HEK293 (cell line): ENCODE data around the gene MTA1.
A peak's percentile ranks its signal among the peaks of the same experiment; 100 is the strongest.

Experiments used
- CTCF ChIP-seq: fragments of 450-650 bp; formaldehyde crosslinking; IDR thresholded peaks from 2 replicates; pipeline ENCODE4 v1.5.1; 2016; ENCODE audit warnings: missing biosample characterization, missing genetic modification characterization
- GLIS2 ChIP-seq: fragments of 450-650 bp; formaldehyde crosslinking; IDR thresholded peaks from 2 replicates; pipeline ENCODE4 v1.5.1; 2016; ENCODE audit warnings: missing biosample characterization, missing genetic modification characterization
- KLF9 ChIP-seq: fragments of 450-650 bp; formaldehyde crosslinking; IDR thresholded peaks from 2 replicates; pipeline ENCODE4 v1.5.1; 2016; ENCODE audit warnings: missing biosample characterization, missing genetic modification characterization, low read depth
- OSR2 ChIP-seq: fragments of 450-650 bp; formaldehyde crosslinking; IDR thresholded peaks from 2 replicates; pipeline ENCODE4 v1.5.1; 2016; ENCODE audit warnings: missing biosample characterization, missing genetic modification characterization
- SP7 ChIP-seq: fragments of 450-650 bp; formaldehyde crosslinking; IDR thresholded peaks from 2 replicates; pipeline ENCODE4 v1.5.1; 2016; ENCODE audit warnings: missing biosample characterization, missing genetic modification characterization
- YY2 ChIP-seq: fragments of 450-650 bp; formaldehyde crosslinking; IDR thresholded peaks from 2 replicates; pipeline ENCODE4 v1.5.1; 2016; ENCODE audit warnings: missing biosample characterization, missing genetic modification characterization
- ZBTB44 ChIP-seq: fragments of 450-650 bp; IDR thresholded peaks from 2 replicates; pipeline ENCODE4 v1.5.1; 2018; ENCODE audit warnings: missing biosample characterization, mild to moderate bottlenecking, missing genetic modification characterization
- ZBTB8A ChIP-seq: fragments of 450-650 bp; formaldehyde crosslinking; IDR thresholded peaks from 2 replicates; pipeline ENCODE4 v1.5.1; 2016; ENCODE audit warnings: missing biosample characterization, missing genetic modification characterization
- ZEB2 ChIP-seq: fragments of 450-650 bp; formaldehyde crosslinking; IDR thresholded peaks from 2 replicates; pipeline ENCODE4 v1.5.1; 2016; ENCODE audit warnings: missing biosample characterization, missing genetic modification characterization
- ZNF112 ChIP-seq: fragments of 450-650 bp; formaldehyde crosslinking; IDR thresholded peaks from 2 replicates; pipeline ENCODE4 v1.5.0; 2017; ENCODE audit warnings: missing biosample characterization, missing genetic modification characterization
- ZNF138 ChIP-seq: fragments of 450-650 bp; formaldehyde crosslinking; IDR thresholded peaks from 2 replicates; pipeline ENCODE4 v1.5.1; 2016; ENCODE audit warnings: missing biosample characterization, missing genetic modification characterization, borderline replicate concordance
- ZNF18 ChIP-seq: fragments of 450-650 bp; formaldehyde crosslinking; IDR thresholded peaks from 2 replicates; pipeline ENCODE4 v1.5.1; 2016; ENCODE audit warnings: missing biosample characterization, missing genetic modification characterization
- ZNF184 ChIP-seq: fragments of 450-650 bp; IDR thresholded peaks from 2 replicates; pipeline ENCODE4 v1.5.1; 2018; ENCODE audit warnings: missing biosample characterization, mild to moderate bottlenecking, missing genetic modification characterization
- ZNF239 ChIP-seq: fragments of 450-650 bp; formaldehyde crosslinking; IDR thresholded peaks from 2 replicates; pipeline ENCODE4 v1.5.1; 2016; ENCODE audit warnings: missing biosample characterization, missing genetic modification characterization
- ZNF341 ChIP-seq: fragments of 450-650 bp; formaldehyde crosslinking; IDR thresholded peaks from 2 replicates; pipeline ENCODE4; 2016; ENCODE audit warnings: low read depth, missing biosample characterization, missing genetic modification characterization
- ZNF394 ChIP-seq: fragments of 450-650 bp; formaldehyde crosslinking; IDR thresholded peaks from 2 replicates; pipeline ENCODE4 v1.5.1; 2016; ENCODE audit warnings: missing biosample characterization, missing genetic modification characterization, mild to moderate bottlenecking, moderate library complexity, borderline replicate concordance
- ZNF518A ChIP-seq: fragments of 450-650 bp; formaldehyde crosslinking; conservative IDR thresholded peaks from 2 replicates; pipeline ENCODE4 v1.5.1; 2016; ENCODE audit warnings: low read depth, missing biosample characterization, missing genetic modification characterization
- ZNF791 ChIP-seq: fragments of 450-650 bp; formaldehyde crosslinking; IDR thresholded peaks from 2 replicates; pipeline ENCODE4 v1.5.1; 2016; ENCODE audit warnings: missing biosample characterization, missing genetic modification characterization
- TF ChIP-seq, protein P1 (sequence below): fragments of 450-650 bp; IDR thresholded peaks from 2 replicates; pipeline ENCODE4 v1.5.1; 2018; ENCODE audit warnings: missing biosample characterization, missing genetic modification characterization
- TF ChIP-seq, protein P2 (sequence below): fragments of 450-650 bp; formaldehyde crosslinking; IDR thresholded peaks from 2 replicates; pipeline ENCODE4 v1.5.1; 2017; ENCODE audit warnings: missing biosample characterization, missing genetic modification characterization
- TF ChIP-seq, protein P3 (sequence below): fragments of 450-650 bp; formaldehyde crosslinking; IDR thresholded peaks from 2 replicates; pipeline ENCODE4 v1.5.1; 2016; ENCODE audit warnings: missing biosample characterization, missing genetic modification characterization

Gene MTA1

GRCh38 chr14:105480807-105481801 lies 61.5 kb downstream of the MTA1 start (continued):
- TF ChIP-seq ZNF239 (no peak), KLF9 (tag by site-specific recombination) (peak; percentile 21; the same call in 1 of the 2 replicates), SP7 (peak; percentile 89), YY2 (tag by site-specific recombination) (no peak; the same call in 1 of the 2 replicates), GLIS2 (tag by site-specific recombination) (peak; percentile 74), ZNF184 (tag by site-specific recombination) (no peak), ZNF18 (tag by site-specific recombination) (no peak), ZNF394 (tag by site-specific recombination) (peak; percentile 67; the same call in 1 of the 2 replicates), OSR2 (tag by site-specific recombination) (no peak; the same call in 1 of the 2 replicates), ZNF791 (tag by site-specific recombination) (no peak), ZNF112 (tag by site-specific recombination) (no peak), ZEB2 (tag by site-specific recombination) (peak; percentile 88), ZBTB8A (peak; percentile 96), ZNF518A (tag by site-specific recombination) (no peak), ZNF341 (tag by site-specific recombination) (peak; percentile 94), CTCF (peak; percentile 100), ZBTB44 (no peak), ZNF138 (tag by site-specific recombination) (no peak)
- TF ChIP-seq, protein P1, sequence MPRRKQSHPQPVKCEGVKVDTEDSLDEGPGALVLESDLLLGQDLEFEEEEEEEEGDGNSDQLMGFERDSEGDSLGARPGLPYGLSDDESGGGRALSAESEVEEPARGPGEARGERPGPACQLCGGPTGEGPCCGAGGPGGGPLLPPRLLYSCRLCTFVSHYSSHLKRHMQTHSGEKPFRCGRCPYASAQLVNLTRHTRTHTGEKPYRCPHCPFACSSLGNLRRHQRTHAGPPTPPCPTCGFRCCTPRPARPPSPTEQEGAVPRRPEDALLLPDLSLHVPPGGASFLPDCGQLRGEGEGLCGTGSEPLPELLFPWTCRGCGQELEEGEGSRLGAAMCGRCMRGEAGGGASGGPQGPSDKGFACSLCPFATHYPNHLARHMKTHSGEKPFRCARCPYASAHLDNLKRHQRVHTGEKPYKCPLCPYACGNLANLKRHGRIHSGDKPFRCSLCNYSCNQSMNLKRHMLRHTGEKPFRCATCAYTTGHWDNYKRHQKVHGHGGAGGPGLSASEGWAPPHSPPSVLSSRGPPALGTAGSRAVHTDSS (tag by site-specific recombination): no peak
- TF ChIP-seq, protein P2, sequence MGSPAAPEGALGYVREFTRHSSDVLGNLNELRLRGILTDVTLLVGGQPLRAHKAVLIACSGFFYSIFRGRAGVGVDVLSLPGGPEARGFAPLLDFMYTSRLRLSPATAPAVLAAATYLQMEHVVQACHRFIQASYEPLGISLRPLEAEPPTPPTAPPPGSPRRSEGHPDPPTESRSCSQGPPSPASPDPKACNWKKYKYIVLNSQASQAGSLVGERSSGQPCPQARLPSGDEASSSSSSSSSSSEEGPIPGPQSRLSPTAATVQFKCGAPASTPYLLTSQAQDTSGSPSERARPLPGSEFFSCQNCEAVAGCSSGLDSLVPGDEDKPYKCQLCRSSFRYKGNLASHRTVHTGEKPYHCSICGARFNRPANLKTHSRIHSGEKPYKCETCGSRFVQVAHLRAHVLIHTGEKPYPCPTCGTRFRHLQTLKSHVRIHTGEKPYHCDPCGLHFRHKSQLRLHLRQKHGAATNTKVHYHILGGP (tag by site-specific recombination): no peak
- TF ChIP-seq, protein P3, sequence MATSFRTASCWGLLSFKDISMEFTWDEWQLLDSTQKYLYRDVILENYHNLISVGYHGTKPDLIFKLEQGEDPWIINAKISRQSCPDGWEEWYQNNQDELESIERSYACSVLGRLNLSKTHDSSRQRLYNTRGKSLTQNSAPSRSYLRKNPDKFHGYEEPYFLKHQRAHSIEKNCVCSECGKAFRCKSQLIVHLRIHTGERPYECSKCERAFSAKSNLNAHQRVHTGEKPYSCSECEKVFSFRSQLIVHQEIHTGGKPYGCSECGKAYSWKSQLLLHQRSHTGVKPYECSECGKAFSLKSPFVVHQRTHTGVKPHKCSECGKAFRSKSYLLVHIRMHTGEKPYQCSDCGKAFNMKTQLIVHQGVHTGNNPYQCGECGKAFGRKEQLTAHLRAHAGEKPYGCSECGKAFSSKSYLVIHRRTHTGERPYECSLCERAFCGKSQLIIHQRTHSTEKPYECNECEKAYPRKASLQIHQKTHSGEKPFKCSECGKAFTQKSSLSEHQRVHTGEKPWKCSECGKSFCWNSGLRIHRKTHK (tag by site-specific recombination): no peak
